ENCODE results near the gene SYTL3. TPM values are rescaled to one million over a fixed set of nuclear protein-coding genes. Genes with fewer than 3 reads are reported as not detected.
A peak's percentile ranks its signal among the peaks of the same experiment; 100 is the strongest.

SYTL3 gene
- total and polyA plus RNA-seq, 2 donors from 2014 or later = 3.1 to 16.0 TPM

DNA sequence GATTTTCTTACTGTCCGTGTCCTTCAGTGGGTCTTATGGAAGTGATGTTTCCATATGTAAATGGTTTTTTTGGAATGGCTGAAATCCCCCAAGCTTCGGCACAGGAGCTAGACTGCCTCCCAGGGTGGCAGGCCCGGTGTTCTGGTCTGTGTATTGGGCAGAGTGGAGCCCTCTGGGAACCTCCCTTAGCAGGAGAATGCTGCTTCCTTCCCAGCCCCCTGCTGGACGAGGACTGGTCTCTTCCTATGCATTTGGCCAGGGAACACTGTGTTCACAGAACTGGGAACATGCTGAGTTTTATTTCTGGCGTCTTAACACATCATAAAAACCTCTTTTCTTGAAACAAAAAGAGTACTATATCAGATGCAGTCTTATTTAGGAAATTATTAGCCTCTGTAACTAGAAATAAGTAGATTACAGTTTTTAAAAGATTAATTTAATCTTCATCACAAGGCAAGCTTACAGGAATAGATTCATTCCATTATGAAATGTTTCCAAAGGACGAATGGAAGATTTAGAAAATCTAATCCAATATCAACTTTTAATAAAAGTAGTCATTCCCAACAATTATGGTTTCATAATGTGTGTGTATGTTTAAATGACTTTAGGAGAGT is 56.6 kb downstream of the SYTL3 start:
- FAIRE-seq (no peak), DNase-seq (peak in 4 of 5 donors; percentile 39 to 73 (median 51))
- Histone ChIP-seq H3K9ac (ENCODE audit: low read length in 3 of 3) (peak overlapping the region in 1 of 3 donors; percentile 26), H3K9me3 (ENCODE audit: control insufficient read depth in 2 of 3, insufficient read depth in 1 of 3, low read length in 3 of 3) (no peaks in the 10 kb centered on the region), H3K27ac (ENCODE audit: low read depth in 2 of 2, low read length in 2 of 2) (peak overlapping the region; percentile 36 to 49), H3K4me1 (ENCODE audit: control insufficient read depth in 2 of 3, insufficient read depth in 2 of 3, low read depth in 1 of 3, low read length in 3 of 3) (peaks cover 0 to 27% (median 17%) of the 10 kb centered on the region in 3 donors), H3K27me3 (ENCODE audit: control insufficient read depth, insufficient read depth, low read length) (no peaks in the 10 kb centered on the region), H3K36me3 (ENCODE audit: control insufficient read depth in 2 of 3, insufficient read depth in 3 of 3, low read length in 3 of 3) (no peaks in the 10 kb centered on the region), H3K4me3 (ENCODE audit: low read length in 3 of 3) (no peak overlapping the region)
- intact Hi-C loops (cut with DNase I) = loop anchor here (10.0 kb wide), 1 partner anchor 278 kb away; no protein-coding TSS in a partner anchor
- TF ChIP-seq, protein P1, sequence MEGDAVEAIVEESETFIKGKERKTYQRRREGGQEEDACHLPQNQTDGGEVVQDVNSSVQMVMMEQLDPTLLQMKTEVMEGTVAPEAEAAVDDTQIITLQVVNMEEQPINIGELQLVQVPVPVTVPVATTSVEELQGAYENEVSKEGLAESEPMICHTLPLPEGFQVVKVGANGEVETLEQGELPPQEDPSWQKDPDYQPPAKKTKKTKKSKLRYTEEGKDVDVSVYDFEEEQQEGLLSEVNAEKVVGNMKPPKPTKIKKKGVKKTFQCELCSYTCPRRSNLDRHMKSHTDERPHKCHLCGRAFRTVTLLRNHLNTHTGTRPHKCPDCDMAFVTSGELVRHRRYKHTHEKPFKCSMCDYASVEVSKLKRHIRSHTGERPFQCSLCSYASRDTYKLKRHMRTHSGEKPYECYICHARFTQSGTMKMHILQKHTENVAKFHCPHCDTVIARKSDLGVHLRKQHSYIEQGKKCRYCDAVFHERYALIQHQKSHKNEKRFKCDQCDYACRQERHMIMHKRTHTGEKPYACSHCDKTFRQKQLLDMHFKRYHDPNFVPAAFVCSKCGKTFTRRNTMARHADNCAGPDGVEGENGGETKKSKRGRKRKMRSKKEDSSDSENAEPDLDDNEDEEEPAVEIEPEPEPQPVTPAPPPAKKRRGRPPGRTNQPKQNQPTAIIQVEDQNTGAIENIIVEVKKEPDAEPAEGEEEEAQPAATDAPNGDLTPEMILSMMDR (IDR thresholded peaks at IDR 0.05; ENCODE audit: borderline replicate concordance, extremely low read depth, insufficient read depth) = peak; percentile 30

DNA sequence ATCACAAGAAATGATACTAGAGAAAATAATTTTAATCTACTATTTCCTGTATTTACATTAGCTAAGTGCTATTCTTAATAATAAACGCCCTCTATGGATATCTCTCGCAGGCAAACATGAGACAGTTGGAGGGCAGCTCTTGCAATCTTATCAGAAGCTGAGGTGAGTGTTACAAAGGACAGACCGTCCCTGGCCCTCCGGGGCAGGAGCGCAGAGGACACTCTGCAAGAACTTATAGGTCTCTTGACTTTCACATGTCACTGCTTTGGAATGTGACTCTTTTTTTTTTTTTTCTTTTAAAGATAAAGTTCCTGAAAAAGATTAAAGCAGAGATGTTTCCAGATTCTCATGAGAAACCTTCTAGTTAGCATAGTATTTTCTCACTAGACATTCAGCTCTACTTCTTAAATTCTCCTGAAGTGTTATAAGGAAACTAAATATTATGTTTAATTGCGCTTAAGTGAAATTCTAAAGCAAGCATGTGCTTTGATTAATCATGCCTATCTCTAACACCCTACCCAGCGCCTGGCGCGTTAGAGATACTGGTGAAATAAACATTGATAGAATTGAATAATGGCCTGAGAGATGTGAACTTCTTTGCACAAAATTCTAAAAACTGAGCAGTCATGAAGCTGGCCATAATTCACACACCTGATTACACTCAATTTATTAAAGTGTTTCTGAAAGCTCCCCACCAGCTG is 57.4 kb downstream of the SYTL3 start:
- DNase-seq = peak in 3 of 5 donors; percentile 37 to 70 (median 67)

DNA sequence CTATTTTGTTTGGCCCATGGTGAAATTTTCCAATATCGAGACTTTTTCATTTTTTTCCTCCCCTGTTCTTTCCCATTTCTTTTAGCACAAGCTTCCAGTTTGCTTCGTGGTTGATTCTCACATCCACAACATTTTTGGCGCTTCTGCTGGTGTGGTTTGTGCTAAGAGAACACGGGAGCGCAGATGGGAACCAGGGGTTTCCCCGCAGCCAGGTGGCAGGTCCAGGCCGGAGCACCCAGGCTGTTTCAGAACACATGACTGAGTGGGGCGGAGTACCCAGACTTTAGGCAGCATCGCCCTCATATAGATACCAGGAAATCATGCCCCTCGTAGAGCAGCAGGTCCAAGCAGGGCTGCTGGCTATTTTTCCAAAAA is 58.0 kb downstream of the SYTL3 start:
- Histone ChIP-seq H3K4me3 (ENCODE audit: low read length in 3 of 3) (peak overlapping the region in 1 of 3 donors; percentile 25), H3K4me1 (ENCODE audit: control insufficient read depth in 2 of 3, insufficient read depth in 2 of 3, low read depth in 1 of 3, low read length in 3 of 3) (peaks cover 0 to 27% (median 17%) of the 10 kb centered on the region in 3 donors), H3K36me3 (ENCODE audit: control insufficient read depth in 2 of 3, insufficient read depth in 3 of 3, low read length in 3 of 3) (no peaks in the 10 kb centered on the region), H3K27me3 (ENCODE audit: control insufficient read depth, insufficient read depth, low read length) (no peaks in the 10 kb centered on the region), H3K27ac (ENCODE audit: low read depth in 2 of 2, low read length in 2 of 2) (peak overlapping the region in 1 of 2 donors; percentile 25), H3K9me3 (ENCODE audit: control insufficient read depth in 2 of 3, insufficient read depth in 1 of 3, low read length in 3 of 3) (no peaks in the 10 kb centered on the region), H3K9ac (ENCODE audit: low read length in 3 of 3) (peak overlapping the region in 1 of 3 donors; percentile 58)
- DNase-seq (peak in 1 of 5 donors; percentile 24), FAIRE-seq (no peak)
- intact Hi-C loops (cut with DNase I) = loop anchor here (10.0 kb wide), 1 partner anchor 277 kb away; no protein-coding TSS in a partner anchor
- TF ChIP-seq, protein P1 (IDR thresholded peaks at IDR 0.05; ENCODE audit: borderline replicate concordance, extremely low read depth, insufficient read depth) = no peak

More for the DNA sequence above, 57.4 kb downstream of the SYTL3 start:
- Histone ChIP-seq H3K27ac (ENCODE audit: low read depth in 2 of 2, low read length in 2 of 2) (peak overlapping the region in 1 of 2 donors; percentile 25), H3K4me3 (ENCODE audit: low read length in 3 of 3) (peak overlapping the region in 1 of 3 donors; percentile 25), H3K36me3 (ENCODE audit: control insufficient read depth in 2 of 3, insufficient read depth in 3 of 3, low read length in 3 of 3) (no peaks in the 10 kb centered on the region), H3K4me1 (ENCODE audit: control insufficient read depth in 2 of 3, insufficient read depth in 2 of 3, low read depth in 1 of 3, low read length in 3 of 3) (peaks cover 0 to 27% (median 17%) of the 10 kb centered on the region in 3 donors), H3K9ac (ENCODE audit: low read length in 3 of 3) (peak overlapping the region in 1 of 3 donors; percentile 58), H3K27me3 (ENCODE audit: control insufficient read depth, insufficient read depth, low read length) (no peaks in the 10 kb centered on the region), H3K9me3 (ENCODE audit: control insufficient read depth in 2 of 3, insufficient read depth in 1 of 3, low read length in 3 of 3) (no peaks in the 10 kb centered on the region)
- intact Hi-C loops (cut with DNase I) = loop anchor here (10.0 kb wide), 1 partner anchor 278 kb away; no protein-coding TSS in a partner anchor
- FAIRE-seq = no peak
- TF ChIP-seq, protein P1 (IDR thresholded peaks at IDR 0.05; ENCODE audit: borderline replicate concordance, extremely low read depth, insufficient read depth) = no peak
